ENCODE measurements around the gene ASGR2. TPM values are rescaled to one million over a fixed set of nuclear protein-coding genes. Genes with fewer than 3 reads are reported as not detected.

Gene ASGR2
- polyA plus RNA-seq, 1 of the 3 experiments (the other 2 are of a cell fraction) = not detected

GRCh38 chr17:7078711-7079110, 35.9 kb downstream of the ASGR2 start (continued):
- TF ChIP-seq, protein P1, sequence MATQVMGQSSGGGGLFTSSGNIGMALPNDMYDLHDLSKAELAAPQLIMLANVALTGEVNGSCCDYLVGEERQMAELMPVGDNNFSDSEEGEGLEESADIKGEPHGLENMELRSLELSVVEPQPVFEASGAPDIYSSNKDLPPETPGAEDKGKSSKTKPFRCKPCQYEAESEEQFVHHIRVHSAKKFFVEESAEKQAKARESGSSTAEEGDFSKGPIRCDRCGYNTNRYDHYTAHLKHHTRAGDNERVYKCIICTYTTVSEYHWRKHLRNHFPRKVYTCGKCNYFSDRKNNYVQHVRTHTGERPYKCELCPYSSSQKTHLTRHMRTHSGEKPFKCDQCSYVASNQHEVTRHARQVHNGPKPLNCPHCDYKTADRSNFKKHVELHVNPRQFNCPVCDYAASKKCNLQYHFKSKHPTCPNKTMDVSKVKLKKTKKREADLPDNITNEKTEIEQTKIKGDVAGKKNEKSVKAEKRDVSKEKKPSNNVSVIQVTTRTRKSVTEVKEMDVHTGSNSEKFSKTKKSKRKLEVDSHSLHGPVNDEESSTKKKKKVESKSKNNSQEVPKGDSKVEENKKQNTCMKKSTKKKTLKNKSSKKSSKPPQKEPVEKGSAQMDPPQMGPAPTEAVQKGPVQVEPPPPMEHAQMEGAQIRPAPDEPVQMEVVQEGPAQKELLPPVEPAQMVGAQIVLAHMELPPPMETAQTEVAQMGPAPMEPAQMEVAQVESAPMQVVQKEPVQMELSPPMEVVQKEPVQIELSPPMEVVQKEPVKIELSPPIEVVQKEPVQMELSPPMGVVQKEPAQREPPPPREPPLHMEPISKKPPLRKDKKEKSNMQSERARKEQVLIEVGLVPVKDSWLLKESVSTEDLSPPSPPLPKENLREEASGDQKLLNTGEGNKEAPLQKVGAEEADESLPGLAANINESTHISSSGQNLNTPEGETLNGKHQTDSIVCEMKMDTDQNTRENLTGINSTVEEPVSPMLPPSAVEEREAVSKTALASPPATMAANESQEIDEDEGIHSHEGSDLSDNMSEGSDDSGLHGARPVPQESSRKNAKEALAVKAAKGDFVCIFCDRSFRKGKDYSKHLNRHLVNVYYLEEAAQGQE (IDR thresholded peaks at IDR 0.05; ENCODE audit: low read depth, low read length) = no peak
- no peak for TF ChIP-seq RAD21 (IDR thresholded peaks at IDR 0.05; ENCODE audit: low read length)
- TF ChIP-seq RFX5 (IDR thresholded peaks at IDR 0.05; ENCODE audit: low read length) = no peak
- TF ChIP-seq TAF1 (IDR thresholded peaks at IDR 0.05; ENCODE audit: borderline replicate concordance, low read depth, low read length) = no peak
- TF ChIP-seq POLR2AphosphoS5 (IDR thresholded peaks at IDR 0.05; ENCODE audit: low read depth, low read length) = no peak
- no peak for TF ChIP-seq GATA2 (CRISPR knock-in tag; IDR thresholded peaks at IDR 0.05)
- no peak for TF ChIP-seq GABPA (IDR thresholded peaks at IDR 0.05; ENCODE audit: low read depth)

- Histone ChIP-seq H3K9me3 (no peaks in the 10 kb centered on the region), H3K36me3 (replicated peaks in 1 of 2; ENCODE audit: control insufficient read depth in 1 of 2, insufficient read depth in 2 of 2, low read length in 1 of 2) (no peaks in the 10 kb centered on the region), H3K4me3 (ENCODE audit: low read depth in 2 of 2, low read length in 1 of 2) (no peak overlapping the region), H3K79me2 (ENCODE audit: insufficient read depth) (no peaks in the 10 kb centered on the region), H3K9me2 (no peaks in the 10 kb centered on the region), H3K9ac (no peak overlapping the region), H2AFZ (ENCODE audit: low read depth) (no peak overlapping the region), H3K4me2 (no peak overlapping the region), H3K27me3 (ENCODE audit: insufficient read depth) (peaks cover 39% of the 10 kb centered on the region), H3F3A (replicated peaks; ENCODE audit: insufficient read depth) (no peaks in the 10 kb centered on the region), H4K20me1 (ENCODE audit: insufficient read depth) (no peaks in the 10 kb centered on the region), H3K4me1 (ENCODE audit: control insufficient read depth in 1 of 2, insufficient read depth in 2 of 2, low read depth in 1 of 2, low read length in 1 of 2) (no peaks in the 10 kb centered on the region), H3K27ac (ENCODE audit: low read depth in 2 of 2, low read length in 1 of 2) (no peak overlapping the region)
- CTCF ChIA-PET = interaction anchor here (1.0 kb wide), 1 partner anchor 42 kb away, joined by 3 read pairs; no protein-coding TSS in a partner anchor
- POLR2A ChIA-PET = no interaction called here
- TF ChIP-seq FOSL2 (IDR thresholded peaks at IDR 0.05; ENCODE audit: borderline replicate concordance, low read depth) (no peak), USF1 (IDR thresholded peaks at IDR 0.05; ENCODE audit: borderline replicate concordance, low read depth) (no peak), SIN3A (IDR thresholded peaks at IDR 0.05; ENCODE audit: borderline replicate concordance, low read depth, low read length) (no peak)
- TF ChIP-seq, protein P2, sequence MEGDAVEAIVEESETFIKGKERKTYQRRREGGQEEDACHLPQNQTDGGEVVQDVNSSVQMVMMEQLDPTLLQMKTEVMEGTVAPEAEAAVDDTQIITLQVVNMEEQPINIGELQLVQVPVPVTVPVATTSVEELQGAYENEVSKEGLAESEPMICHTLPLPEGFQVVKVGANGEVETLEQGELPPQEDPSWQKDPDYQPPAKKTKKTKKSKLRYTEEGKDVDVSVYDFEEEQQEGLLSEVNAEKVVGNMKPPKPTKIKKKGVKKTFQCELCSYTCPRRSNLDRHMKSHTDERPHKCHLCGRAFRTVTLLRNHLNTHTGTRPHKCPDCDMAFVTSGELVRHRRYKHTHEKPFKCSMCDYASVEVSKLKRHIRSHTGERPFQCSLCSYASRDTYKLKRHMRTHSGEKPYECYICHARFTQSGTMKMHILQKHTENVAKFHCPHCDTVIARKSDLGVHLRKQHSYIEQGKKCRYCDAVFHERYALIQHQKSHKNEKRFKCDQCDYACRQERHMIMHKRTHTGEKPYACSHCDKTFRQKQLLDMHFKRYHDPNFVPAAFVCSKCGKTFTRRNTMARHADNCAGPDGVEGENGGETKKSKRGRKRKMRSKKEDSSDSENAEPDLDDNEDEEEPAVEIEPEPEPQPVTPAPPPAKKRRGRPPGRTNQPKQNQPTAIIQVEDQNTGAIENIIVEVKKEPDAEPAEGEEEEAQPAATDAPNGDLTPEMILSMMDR (IDR thresholded peaks at IDR 0.05) = no peak
- 22% methylated on average over 6 of the region's 7 CpGs for WGBS (ENCODE audit: low lambda C conversion rate)
- DNase-seq = no peak
Measured at GRCh38 chr17:7077911-7078546, 36.6 kb downstream of the ASGR2 start.

All from SK-N-SH (cell line).